Activated CD8-positive, alpha-beta memory T cell treated with anti-CD3 and anti-CD28 coated beads, Interleukin-2, amount 10 ng/mL, durations not matched to agents 7 days and 5 days (primary cell): Measurements from ENCODE around the gene PACRG. TPM values are rescaled to one million over a fixed set of nuclear protein-coding genes. Genes with fewer than 3 reads are reported as not detected.
"Not testable (repeated sequence)": the region's sequence is repeated elsewhere in the genome, so short reads cannot be mapped to it uniquely, and the experiment has no call there.

Experiments used
- ATAC-seq: fragments of 150-1000 bp; cut with Tn5 transposase; one replicate; pipeline ENCODE4 v1.10.0; 2021; ENCODE audit warnings: moderate library complexity
- CTCF ChIA-PET: fragments of 350-600 bp; sonication (Branson Sonifier 250); formaldehyde crosslinking; loops from one replicate; lab custom pipeline; 2021; ENCODE audit warnings: antibody characterized with exemption; lab: Charles Lee
- DNase-seq: peaks from one replicate; pipeline ENCODE4 v3.0.0-alpha.2; 2020
- H3K27ac Mint-ChIP-seq: one replicate; pipeline ENCODE4 v1.8.0; 2021; ENCODE audit warnings: mild to moderate bottlenecking, mixed read lengths
- H3K27me3 Mint-ChIP-seq: one replicate; pipeline ENCODE4 v1.8.0; 2021; ENCODE audit warnings: mixed read lengths
- H3K36me3 Mint-ChIP-seq: one replicate; pipeline ENCODE4 v1.8.0; 2021; ENCODE audit warnings: mild to moderate bottlenecking, mixed read lengths
- H3K4me1 Mint-ChIP-seq: one replicate; pipeline ENCODE4 v1.8.0; 2021; ENCODE audit warnings: mixed read lengths
- H3K4me3 Mint-ChIP-seq: one replicate; pipeline ENCODE4 v1.8.0; 2021; ENCODE audit warnings: mild to moderate bottlenecking, moderate library complexity, mixed read lengths
- H3K9me3 Mint-ChIP-seq: one replicate; pipeline ENCODE4 v1.8.0; 2022; ENCODE audit warnings: low read depth, mixed read lengths
- total RNA-seq, 2 experiments: library from RNA; stranded (reverse); gene quantifications; one replicate each; pipeline ENCODE4 v1.2.3, GENCODE V29; 2021

PACRG gene
- not detected for total RNA-seq

- Mint-ChIP-seq H3K4me1 (peaks cover 6% of the 10 kb centered on the region), H3K27me3 (peaks cover 6% of the 10 kb centered on the region), H3K27ac (peak within 1 kb of the TSS; percentile 72), H3K36me3 (no peaks in the 10 kb centered on the region), H3K4me3 (peak within 1 kb of the TSS; percentile 81), H3K9me3 (no peaks in the 10 kb centered on the region)
- DNase-seq, result peak; percentile 96
- CTCF ChIA-PET, result no interaction called here
- ATAC-seq, result peak; percentile 99
Measured at GRCh38 chr6:162727322-162728182, at the start of gene PACRG, which contains the start of gene PRKN. TSS of gene PACRG (plus strand) at chr6:162727974. TSS of gene PRKN (minus strand) at chr6:162727766.

DNA sequence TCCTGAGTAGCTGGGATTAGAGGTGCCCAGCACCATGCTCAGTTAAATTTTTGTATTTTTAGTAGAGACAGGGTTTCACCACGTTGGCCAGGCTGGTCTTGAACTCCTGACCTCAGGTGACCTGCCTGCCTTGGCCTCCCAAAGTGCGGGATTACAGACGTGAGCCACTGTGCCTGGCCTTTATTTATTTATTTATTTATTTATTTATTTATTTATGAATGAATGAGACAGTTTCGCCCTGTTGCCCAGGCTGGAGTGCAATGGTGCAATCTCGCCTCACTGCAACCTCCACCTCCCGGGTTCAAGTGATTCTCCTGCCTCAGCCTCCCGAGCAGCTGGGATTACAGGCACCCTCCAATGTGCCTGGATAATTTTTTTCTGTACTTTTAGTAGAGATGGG, 48.9 kb upstream of the PACRG start:
- H3K27me3 Mint-ChIP-seq, ATAC-seq, H3K4me1 Mint-ChIP-seq, H3K4me3 Mint-ChIP-seq, CTCF ChIA-PET, H3K36me3 Mint-ChIP-seq, H3K9me3 Mint-ChIP-seq, DNase-seq, H3K27ac Mint-ChIP-seq: not testable (repeated sequence)

DNA sequence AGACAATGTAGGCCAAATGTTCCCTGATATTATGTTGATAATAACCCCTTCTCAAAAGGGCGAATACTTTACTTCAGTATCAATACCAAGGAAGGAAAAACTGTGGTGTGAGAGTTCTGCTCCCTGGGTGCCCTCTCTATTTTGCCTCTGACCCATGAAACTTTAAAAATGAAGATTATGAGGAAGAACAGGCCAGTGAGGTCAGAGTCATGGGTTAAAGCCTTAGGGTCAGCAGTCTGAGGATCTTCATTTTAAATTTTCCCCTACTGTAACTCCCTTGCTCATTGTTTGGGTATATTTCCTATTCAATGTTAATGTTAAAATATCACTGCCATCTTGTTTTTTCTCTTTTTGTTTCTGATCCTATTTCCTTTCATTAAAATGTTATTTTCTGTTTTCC, 48.1 kb upstream of the PACRG start:
- ATAC-seq (no peak), DNase-seq (no peak)
- no peaks in the 10 kb centered on the region for H3K27me3 Mint-ChIP-seq
- no peak overlapping the region for H3K27ac Mint-ChIP-seq
- no peaks in the 10 kb centered on the region for H3K36me3 Mint-ChIP-seq
- no peaks in the 10 kb centered on the region for H3K4me1 Mint-ChIP-seq
- no peak overlapping the region for H3K4me3 Mint-ChIP-seq
- H3K9me3 Mint-ChIP-seq, result no peaks in the 10 kb centered on the region
- CTCF ChIA-PET, result no interaction called here

GRCh38 chr6:162680367-162680766, 47.4 kb upstream of the PACRG start:
- Mint-ChIP-seq H3K36me3 (no peaks in the 10 kb centered on the region), H3K9me3 (no peaks in the 10 kb centered on the region), H3K4me3 (no peak overlapping the region), H3K27me3 (no peaks in the 10 kb centered on the region), H3K27ac (no peak overlapping the region), H3K4me1 (no peaks in the 10 kb centered on the region)
- DNase-seq, result no peak
- CTCF ChIA-PET, result no interaction called here
- ATAC-seq, result no peak

- no peak for ATAC-seq
- no peak overlapping the region for H3K4me3 Mint-ChIP-seq
- CTCF ChIA-PET, result no interaction called here
Measured at GRCh38 chr6:162680871-162681270, 46.9 kb upstream of the PACRG start.

DNA sequence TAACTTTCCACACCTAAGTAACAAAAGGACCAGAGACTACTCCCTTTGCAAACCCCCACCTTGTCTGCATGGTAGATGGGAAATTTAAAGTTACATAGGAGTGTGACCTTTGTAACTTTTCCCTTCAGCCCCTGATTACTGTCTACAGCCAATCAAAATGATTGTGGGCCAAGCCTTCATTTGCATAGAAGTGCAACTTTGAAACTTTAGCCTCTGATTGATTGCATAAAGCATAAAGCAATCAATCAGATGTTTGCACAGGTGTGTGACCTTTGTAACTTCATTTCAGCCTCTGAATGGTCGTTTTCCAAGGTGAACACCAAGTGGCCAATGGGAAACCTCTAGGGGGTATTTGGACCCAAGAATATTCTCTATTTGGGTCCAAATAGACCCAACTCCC, 46.3 kb upstream of the PACRG start:
- Mint-ChIP-seq H3K27ac (no peak overlapping the region), H3K4me3 (no peak overlapping the region), H3K27me3 (no peaks in the 10 kb centered on the region), H3K36me3 (no peaks in the 10 kb centered on the region), H3K4me1 (no peaks in the 10 kb centered on the region), H3K9me3 (no peaks in the 10 kb centered on the region)
- CTCF ChIA-PET, result no interaction called here
- no peak for DNase-seq
- ATAC-seq, result no peak

More at GRCh38 chr6:162680871-162681270, 46.9 kb upstream of the PACRG start:
- Mint-ChIP-seq H3K4me1 (no peaks in the 10 kb centered on the region), H3K27me3 (no peaks in the 10 kb centered on the region), H3K36me3 (no peaks in the 10 kb centered on the region), H3K9me3 (no peaks in the 10 kb centered on the region), H3K27ac (no peak overlapping the region)
- no peak for DNase-seq

DNA sequence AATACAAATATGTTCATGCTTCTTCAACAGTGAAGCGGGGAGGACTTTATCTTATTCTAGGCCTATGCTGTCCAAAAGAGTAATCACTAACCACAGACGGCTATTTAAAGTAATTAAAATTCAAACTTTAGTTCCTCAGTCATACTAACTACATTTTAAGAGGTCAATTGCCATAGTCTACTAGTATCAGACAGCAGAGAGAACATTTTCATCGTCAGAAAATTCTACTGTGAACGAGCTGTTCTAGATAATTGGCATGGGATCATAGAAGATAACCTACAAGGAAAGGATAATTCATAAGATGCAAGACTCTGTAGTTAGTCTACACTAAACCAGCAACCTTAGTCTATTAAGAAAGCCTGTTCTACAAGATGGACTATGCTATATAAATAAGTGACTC, 44.6 kb upstream of the PACRG start:
- DNase-seq (no peak), ATAC-seq (no peak)
- no peaks in the 10 kb centered on the region for H3K36me3 Mint-ChIP-seq
- H3K4me1 Mint-ChIP-seq, result no peaks in the 10 kb centered on the region
- CTCF ChIA-PET, result interaction anchor here (0.8 kb wide), 1 partner anchor 10 kb away, joined by 3 read pairs; no protein-coding TSS in a partner anchor
- no peak overlapping the region for H3K4me3 Mint-ChIP-seq
- no peaks in the 10 kb centered on the region for H3K27me3 Mint-ChIP-seq
- H3K27ac Mint-ChIP-seq, result no peak overlapping the region
- no peaks in the 10 kb centered on the region for H3K9me3 Mint-ChIP-seq

GRCh38 chr6:162684052-162684451, 43.7 kb upstream of the PACRG start:
- CTCF ChIA-PET, result no interaction called here
- no peaks in the 10 kb centered on the region for H3K27me3 Mint-ChIP-seq

GRCh38 chr6:162684961-162685360, 42.8 kb upstream of the PACRG start:
- CTCF ChIA-PET, result no interaction called here
- no peak for ATAC-seq

More at GRCh38 chr6:162684052-162684451, 43.7 kb upstream of the PACRG start:
- ATAC-seq, result no peak
- Mint-ChIP-seq H3K4me3 (no peak overlapping the region), H3K9me3 (no peaks in the 10 kb centered on the region), H3K4me1 (no peaks in the 10 kb centered on the region), H3K36me3 (no peaks in the 10 kb centered on the region), H3K27ac (no peak overlapping the region)
- no peak for DNase-seq

DNA sequence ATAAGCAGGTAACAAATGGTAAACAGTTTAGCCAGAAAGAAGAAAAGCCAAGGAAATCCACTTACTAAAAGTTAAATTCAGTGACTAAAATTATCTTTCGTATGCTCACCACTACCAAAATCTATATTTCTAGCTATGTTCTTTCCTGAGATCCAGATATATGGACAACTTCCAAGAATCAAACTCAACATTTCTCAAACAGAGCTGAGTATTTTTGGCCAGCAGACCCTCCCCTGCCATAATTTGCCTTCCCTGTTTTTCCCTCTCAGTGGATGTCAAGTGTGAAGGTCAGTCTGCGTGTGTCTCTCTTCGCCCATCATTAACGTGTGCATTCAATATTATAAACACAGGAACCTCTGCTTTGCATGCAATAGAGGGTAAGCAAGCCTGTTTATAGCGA, 42.2 kb upstream of the PACRG start:
- Mint-ChIP-seq H3K9me3 (no peaks in the 10 kb centered on the region), H3K27ac (no peak overlapping the region), H3K4me3 (no peak overlapping the region), H3K27me3 (no peaks in the 10 kb centered on the region), H3K36me3 (no peaks in the 10 kb centered on the region), H3K4me1 (no peaks in the 10 kb centered on the region)
- ATAC-seq (no peak), DNase-seq (no peak)
- CTCF ChIA-PET, result no interaction called here

More at GRCh38 chr6:162684961-162685360, 42.8 kb upstream of the PACRG start:
- Mint-ChIP-seq H3K27ac (no peak overlapping the region), H3K4me3 (no peak overlapping the region), H3K27me3 (no peaks in the 10 kb centered on the region), H3K9me3 (no peaks in the 10 kb centered on the region), H3K4me1 (no peaks in the 10 kb centered on the region), H3K36me3 (no peaks in the 10 kb centered on the region)
- DNase-seq, result no peak

DNA sequence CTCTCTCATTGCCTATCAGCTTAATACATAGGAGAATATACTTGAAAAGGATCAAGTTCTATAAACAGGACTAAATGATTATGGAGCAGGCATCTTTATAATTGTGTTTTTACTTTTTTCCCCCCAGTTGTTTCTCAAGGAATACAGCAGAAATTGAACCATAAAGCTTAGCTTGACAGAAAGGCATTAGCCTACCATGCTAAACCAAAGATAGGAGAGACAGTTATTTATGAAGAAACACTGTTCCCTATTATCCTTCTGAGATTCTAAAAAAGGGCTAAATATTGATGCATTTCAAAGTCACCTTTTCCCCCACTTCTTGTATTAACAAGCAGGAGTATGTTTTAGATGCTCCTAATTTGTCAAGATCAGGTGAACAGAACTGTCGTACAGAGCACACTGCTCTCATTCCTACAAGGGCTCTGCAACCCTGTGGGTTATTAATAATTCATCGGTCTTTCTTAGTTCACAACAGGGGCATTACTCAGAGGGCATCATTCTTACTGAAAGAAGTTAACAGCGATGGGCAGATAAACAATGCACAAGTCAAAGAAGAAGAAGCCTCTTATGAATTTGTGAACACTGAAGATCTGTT, 38.9 kb upstream of the PACRG start:
- no peaks in the 10 kb centered on the region for H3K4me1 Mint-ChIP-seq
- ATAC-seq (no peak), DNase-seq (no peak)
- no peak overlapping the region for H3K4me3 Mint-ChIP-seq
- no peak overlapping the region for H3K27ac Mint-ChIP-seq
- CTCF ChIA-PET, result no interaction called here
- no peaks in the 10 kb centered on the region for H3K27me3 Mint-ChIP-seq
- H3K36me3 Mint-ChIP-seq, result no peaks in the 10 kb centered on the region
- no peaks in the 10 kb centered on the region for H3K9me3 Mint-ChIP-seq

DNA sequence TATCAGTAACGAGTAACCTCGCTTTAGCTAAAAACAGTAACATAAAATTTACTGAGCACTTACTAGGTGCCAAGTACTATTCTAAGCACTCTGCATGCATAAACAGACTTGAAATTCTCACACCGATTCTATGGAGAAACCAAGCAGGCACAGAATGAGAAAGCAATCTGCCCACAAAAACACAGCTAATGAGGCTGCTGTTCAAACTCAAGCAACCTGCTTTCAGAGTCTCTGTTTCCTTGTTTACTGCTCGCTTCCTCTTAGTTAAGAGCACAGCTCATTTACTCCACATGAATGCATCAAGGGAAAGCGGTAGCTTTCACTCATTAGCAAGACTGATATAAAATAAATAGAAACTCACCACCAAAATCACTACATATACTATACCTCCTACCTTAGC, 37.6 kb upstream of the PACRG start:
- H3K27ac Mint-ChIP-seq, result no peak overlapping the region
- no peaks in the 10 kb centered on the region for H3K27me3 Mint-ChIP-seq
- no peaks in the 10 kb centered on the region for H3K4me1 Mint-ChIP-seq
- DNase-seq (no peak), ATAC-seq (no peak)
- H3K36me3 Mint-ChIP-seq, result no peaks in the 10 kb centered on the region
- no peaks in the 10 kb centered on the region for H3K9me3 Mint-ChIP-seq
- H3K4me3 Mint-ChIP-seq, result no peak overlapping the region
- CTCF ChIA-PET, result no interaction called here

DNA sequence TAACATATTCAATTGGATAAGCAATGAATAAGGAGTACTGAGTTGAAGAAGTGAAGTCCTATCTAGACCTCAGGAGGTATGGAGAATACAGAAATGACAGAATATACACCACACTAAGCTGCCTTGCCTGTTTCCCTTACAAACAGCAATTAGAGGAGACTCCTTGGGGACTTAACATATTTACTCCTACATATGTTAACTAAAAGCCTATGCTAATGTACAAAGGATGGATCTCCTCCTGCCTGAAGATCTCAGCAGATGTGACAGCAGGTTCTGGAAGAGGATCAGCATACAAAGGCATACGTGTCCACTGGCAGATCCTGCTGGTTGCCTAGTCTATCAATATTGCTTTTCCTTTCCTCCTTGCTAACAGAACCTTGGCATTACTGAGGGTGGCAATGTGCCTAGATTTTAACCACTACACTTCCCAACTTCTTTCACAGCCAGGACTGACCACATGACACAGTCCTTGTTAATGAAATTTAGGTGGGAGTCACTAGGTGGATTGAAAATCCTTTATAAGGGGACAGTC, 29.8 kb upstream of the PACRG start:
- CTCF ChIA-PET, result no interaction called here
- H3K9me3 Mint-ChIP-seq, result no peaks in the 10 kb centered on the region
- H3K27ac Mint-ChIP-seq, result no peak overlapping the region

GRCh38 chr6:162698440-162698839, 29.3 kb upstream of the PACRG start:
- H3K4me3 Mint-ChIP-seq, result no peak overlapping the region
- CTCF ChIA-PET, result no interaction called here
- no peaks in the 10 kb centered on the region for H3K9me3 Mint-ChIP-seq
- ATAC-seq, result no peak
- no peaks in the 10 kb centered on the region for H3K36me3 Mint-ChIP-seq
- no peak overlapping the region for H3K27ac Mint-ChIP-seq
- no peak for DNase-seq
- no peaks in the 10 kb centered on the region for H3K27me3 Mint-ChIP-seq
- H3K4me1 Mint-ChIP-seq, result no peaks in the 10 kb centered on the region

More for the DNA sequence above, 29.8 kb upstream of the PACRG start:
- ATAC-seq (no peak), DNase-seq (no peak)
- no peaks in the 10 kb centered on the region for H3K4me1 Mint-ChIP-seq
- no peak overlapping the region for H3K4me3 Mint-ChIP-seq
- H3K36me3 Mint-ChIP-seq, result no peaks in the 10 kb centered on the region
- H3K27me3 Mint-ChIP-seq, result no peaks in the 10 kb centered on the region
